Fibroblast of the conjunctiva (primary cell): Measurements from ENCODE around the gene GET4.
A peak's percentile ranks its signal among the peaks of the same experiment; 100 is the strongest.
"Not testable (repeated sequence)": the region's sequence is repeated elsewhere in the genome, so short reads cannot be mapped to it uniquely, and the experiment has no call there.

Experiments used
- DNase-seq: peaks from one replicate; pipeline ENCODE4 v3.0.0-alpha.2; 2010; ENCODE audit warnings: low read depth

The GET4 gene

DNA sequence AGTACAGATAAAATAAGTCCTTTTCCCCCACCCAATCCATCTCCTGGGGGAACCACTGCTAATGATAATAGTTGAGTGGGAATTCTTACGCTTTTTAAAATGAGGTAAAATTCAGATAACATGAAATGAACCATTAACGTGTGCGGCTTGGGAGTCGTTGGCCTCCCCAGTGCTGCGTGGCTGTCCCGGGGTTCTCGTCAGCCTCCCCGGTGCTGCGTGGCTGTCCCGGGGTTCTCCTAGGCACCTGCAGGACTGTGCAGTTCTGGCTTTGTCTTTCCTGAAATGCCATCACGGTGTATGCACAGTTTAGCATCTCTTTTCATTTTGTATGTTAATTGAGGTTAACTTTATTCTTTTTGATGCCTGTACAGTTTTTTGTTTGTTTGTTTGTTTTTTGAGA lies 30.6 kb upstream of the GET4 start:
- no peak for DNase-seq

DNA sequence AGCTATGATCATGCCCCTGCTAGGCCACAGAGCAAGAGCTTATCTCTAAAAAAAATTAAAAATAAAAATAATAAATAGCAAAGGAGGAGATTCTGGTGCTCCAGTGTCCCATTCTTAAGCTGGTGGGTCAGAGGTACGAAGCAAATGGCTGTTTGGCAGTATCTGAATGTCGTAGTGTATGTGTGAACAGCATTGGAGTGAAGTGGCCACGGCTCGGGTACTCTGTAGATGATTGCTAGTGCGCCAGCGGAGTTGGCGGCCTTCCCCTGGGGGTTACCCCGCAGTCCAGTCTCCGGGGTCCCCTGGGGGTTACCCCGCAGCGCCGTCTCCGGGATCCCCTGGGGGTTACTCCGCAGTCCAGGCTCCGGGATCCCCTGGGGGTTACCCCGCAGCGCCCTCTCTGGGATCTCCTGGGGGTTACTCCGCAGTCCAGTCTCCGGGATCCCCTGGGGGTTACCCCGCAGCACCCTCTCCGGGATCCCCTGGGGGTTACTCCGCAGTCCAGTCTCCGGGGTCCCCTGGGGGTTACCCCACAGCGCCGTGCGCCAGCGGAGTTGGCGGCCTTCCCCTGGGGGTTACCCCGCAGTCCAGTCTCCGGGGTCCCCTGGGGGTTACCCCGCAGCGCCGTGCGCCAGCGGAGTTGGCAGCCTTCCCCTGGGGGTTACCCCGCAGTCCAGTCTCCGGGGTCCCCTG lies 29.2 kb upstream of the GET4 start:
- DNase-seq: not testable (repeated sequence)

DNA sequence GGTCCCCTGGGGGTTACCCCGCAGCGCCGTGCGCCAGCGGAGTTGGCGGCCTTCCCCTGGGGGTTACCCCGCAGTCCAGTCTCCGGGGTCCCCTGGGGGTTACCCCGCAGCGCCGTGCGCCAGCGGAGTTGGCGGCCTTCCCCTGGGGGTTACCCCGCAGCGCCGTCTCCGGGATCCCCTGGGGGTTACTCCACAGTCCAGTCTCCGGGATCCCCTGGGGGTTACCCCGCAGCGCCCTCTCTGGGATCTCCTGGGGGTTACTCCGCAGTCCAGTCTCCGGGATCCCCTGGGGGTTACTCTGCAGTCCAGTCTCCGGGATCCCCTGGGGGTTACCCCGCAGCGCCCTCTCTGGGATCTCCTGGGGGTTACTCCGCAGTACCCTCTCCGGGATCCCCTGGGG lies 28.6 kb upstream of the GET4 start:
- DNase-seq: not testable (repeated sequence)

DNA sequence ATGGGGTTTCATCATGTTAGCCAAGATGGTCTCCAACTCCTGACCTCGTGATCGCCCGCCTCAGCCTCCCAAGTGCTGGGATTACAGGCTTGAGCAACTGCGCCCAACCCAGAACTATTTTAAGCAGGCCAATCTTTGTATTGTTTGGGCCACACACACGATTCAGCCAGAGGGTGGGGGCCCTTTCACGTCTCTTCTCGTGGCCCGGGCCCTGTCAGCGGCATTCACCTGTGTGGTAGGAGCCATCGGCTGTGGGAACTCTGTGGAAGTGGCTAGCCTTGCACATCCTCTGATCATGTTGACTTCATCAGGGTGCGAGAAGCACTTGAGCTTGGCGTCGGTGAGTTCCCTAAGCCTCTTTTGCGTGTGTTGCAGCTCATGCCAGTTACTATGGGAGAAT lies 27.2 kb upstream of the GET4 start:
- no peak for DNase-seq

DNA sequence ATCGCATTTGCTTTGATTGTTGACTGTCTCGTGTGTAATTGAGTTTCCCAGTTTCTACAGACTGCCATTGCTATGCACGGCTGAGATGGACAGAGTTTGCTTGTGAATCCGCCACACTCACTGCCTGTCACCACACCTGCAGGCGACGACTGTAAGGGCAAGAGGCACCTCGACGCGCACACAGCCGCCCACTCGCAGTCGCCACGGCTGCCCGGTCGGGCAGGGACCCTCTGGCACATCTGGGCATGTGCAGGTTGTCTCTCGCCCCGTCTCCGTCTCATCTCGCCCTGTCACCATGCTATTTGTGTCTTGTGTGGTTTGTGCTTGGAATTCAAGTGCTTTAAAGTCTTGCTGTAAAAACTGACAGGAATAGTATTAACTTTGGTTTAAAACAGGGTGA lies 26.6 kb upstream of the GET4 start:
- no peak for DNase-seq

DNA sequence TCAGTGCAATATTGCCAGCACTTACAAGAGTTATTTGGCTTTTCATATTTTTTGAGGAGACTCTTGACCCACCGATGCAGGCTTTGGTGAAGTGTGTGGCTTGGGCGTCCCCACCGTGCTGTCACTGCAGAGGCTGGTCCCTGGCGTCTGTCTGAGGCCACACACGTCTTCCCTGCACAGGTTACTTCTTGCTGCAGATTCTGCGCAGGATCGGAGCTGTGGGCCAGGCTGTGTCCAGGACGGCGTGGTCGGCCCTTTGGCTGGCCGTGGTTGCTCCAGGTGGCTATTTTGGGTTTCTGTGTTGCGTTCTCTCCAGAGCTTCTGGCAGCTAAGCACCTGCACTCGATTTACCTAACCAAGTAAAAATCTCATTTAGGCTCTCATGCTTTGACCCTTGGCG lies 25.1 kb upstream of the GET4 start:
- no peak for DNase-seq

DNA sequence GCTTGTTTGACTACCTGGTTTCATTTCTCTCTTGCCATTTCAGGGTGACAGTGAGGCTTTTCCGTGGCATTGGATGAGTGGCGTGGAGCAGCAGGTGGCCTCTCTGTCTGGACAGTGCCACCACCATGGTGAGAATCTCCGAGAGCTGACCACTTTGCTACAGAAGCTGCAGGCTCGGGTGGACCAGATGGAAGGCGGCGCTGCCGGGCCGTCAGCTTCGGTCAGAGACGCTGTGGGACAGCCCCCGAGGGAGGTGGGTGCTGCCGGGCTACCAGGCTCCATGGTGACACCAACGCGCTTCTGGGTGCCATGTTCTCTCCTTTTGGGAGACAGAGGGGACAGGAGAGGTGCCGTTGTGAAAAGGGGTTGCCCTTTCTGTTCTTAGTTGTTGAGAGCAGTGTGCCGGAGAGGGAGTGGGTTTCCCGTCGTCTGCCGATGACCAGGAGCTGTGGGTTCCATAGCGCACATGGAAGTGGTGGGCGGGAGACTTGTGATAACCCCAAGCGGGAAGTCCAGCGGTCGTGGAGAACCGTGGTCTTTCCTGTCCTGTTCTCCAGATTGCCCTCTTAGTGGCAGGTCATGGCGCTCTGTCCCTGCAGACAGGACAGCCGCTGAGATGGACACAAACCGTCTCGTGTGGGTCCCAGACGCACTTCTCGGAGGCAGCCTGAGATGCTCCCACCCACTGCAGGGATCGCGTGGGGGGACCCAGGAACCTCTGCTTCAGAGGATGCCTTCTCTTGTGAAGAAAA lies 22.8 kb upstream of the GET4 start:
- DNase-seq: no peak

DNA sequence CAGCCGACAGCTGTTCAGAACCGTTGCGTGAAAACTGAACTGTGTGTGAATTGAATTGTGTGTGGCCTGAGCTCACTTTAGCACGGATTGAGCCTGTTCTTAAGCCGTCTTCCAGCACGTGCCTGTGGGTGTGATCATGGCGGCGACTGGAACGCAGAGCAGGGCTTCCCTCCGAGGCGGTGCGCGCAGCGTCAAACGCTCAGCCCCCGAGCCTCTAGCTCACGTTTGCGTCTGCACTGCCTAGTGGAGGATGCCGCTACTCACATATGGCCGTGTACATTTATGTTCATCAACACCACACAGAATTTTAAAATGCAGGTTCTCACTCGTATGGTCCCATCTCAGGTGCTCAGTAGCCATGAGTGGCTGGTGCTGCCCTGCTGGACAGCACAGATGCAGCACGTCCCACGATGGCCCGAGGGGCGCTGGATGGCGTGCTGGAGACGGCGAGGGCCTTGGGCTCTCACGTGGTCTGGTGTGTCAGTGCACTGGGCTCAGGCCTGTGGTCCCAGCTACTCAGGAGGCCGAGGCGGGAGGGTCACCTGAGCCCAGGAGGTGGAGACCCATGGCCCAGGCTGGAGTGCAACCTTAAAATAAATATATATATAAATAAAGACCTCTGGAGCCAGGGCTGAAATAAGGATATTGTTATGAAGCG lies 22.1 kb upstream of the GET4 start:
- no peak for DNase-seq

DNA sequence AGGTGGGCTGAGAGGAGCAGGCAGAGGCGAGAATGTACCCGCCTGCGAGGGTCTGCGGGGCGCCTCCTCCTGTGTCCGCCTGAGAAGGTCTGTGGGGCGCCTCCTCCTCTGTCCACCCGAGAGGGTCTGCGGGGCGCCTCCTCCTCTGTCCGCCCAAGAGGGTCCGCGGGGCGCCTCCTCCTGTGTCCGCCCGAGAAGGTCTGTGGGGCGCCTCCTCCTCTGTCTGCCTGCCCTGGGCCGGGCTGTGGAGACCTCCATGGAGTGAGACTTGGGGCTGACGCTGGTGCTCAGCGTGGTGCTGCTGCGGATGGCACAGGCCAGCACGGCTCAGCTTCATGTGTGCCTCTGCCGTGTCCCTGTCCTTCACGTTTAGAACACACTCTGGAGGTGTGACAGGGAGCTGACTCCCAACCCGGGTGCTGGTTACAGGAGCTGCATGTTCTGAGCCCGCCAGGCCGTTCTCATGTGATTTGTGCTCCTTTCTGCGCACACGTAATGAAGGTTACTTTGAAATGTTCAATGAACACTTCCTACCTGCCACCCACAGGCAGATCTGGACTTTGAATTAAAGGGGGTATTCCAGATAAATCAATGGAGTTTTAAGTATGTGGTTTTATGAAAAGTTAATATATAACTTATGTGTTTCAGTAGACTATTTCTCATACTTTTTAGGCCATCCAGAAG lies 20.5 kb upstream of the GET4 start:
- DNase-seq: no peak

DNA sequence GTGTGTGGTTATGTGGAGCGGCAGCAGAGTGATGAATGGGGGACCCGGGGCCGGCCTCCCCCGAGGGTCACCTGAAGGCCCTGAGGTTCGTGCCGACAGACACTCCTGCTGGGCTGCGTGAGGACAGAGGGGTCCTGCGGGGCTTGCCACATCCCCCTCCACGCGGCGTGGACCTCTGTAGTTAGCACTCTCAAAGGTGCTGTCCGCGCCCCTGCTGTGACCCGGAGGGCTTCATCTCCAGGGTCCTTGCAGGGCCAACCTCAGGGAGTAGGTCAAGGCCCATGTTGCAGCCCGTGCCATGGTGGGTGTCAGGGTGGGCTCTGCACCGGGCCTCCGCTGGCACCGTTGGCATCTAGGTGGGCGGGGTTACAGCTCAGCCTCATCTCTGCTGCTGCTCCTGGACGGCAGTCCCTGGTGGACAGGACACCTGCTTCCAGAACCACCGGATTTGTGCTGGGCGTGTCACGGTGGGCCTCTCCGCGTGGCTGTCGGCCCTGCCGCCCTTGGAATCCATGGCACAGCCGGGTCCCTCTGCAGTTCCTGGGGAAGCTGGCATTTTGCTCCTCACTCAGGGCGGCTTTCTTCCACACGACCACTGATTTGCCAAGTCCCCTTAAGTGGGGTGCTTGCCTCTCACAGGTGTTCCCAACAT lies 19.8 kb upstream of the GET4 start:
- no peak for DNase-seq

DNA sequence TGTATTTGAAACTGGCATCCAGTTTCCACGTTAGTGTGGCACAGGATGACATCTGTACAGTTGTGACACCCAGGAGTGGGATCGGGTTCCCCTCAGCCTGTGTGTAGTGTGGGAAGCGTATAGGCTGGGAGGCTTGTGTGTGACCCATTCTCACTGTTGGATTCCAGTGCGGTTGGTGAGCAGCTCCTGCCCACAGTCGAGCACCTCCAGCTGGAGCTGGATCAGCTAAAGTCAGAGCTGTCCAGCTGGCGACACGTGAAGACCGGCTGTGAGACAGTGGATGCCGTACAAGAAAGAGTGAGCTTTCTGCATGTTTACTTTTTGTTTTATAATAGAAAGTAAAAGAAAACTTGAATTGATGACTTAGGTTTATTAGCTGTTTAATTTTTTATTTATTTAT lies 18.7 kb upstream of the GET4 start:
- DNase-seq: no peak

DNA sequence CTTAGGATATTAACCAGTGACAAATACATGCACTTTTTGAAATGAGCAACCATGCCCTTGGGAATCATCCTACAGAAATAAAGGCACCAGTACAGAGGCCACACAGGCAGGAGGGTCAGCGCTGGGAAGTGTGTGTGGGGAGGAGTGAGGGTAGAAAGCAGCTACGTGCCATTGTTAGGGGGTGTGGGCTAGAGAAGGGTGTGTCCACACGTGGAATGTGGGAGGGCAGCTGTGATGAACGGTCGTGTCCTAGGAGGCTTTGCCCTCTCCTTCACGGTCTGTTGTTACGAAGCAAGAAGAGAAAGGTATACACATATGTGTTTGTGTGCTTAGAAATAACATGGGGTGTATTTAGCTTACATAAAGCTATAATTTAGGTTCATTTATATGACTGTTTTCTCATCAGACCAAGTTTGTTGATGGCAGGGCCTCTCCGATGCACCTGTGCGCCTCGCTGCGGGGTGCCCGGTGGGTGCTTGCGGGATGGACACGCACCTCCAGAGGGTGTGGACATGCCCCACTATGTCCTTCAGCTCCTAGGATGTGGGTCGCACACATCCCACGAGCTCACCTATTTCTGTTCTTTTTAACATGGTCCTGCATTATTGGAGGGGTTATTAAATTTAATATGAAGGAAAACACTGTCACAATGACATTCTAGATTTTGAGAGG lies 16.9 kb upstream of the GET4 start:
- no peak for DNase-seq

DNA sequence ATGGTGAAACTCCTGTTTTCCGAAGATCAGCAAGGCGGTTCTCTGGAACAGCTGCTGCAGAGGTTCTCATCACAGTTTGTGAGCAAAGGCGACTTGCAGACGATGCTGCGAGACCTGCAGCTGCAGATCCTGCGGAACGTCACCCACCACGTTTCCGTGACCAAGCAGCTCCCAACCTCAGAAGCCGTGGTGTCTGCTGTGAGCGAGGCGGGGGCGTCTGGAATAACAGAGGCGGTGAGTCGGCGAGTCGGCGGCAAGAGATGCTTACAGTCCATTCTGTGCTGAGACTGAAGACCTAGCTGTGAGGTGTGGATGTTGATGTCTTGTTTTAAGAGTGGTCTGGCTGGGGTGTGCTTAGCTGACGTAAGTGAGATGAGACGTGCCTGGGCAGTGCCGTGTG lies 16.2 kb upstream of the GET4 start:
- DNase-seq: no peak

DNA sequence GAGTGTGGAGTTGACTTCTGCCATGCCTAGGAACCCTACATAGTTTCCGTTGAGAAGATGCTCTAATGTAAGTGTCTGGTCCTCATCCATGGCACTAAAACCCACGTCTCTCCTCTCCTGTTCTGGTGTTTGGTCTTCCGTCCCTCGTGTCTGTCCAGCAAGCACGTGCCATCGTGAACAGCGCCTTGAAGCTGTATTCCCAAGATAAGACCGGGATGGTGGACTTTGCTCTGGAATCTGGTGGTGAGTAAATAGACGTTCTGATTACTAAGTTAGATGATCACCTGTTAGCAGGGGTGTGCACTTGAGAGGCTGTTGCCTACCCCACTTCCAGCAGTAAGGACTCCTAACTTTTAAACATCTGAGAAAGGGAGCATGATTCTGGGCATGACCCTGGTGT lies 15.1 kb upstream of the GET4 start:
- DNase-seq: no peak

DNA sequence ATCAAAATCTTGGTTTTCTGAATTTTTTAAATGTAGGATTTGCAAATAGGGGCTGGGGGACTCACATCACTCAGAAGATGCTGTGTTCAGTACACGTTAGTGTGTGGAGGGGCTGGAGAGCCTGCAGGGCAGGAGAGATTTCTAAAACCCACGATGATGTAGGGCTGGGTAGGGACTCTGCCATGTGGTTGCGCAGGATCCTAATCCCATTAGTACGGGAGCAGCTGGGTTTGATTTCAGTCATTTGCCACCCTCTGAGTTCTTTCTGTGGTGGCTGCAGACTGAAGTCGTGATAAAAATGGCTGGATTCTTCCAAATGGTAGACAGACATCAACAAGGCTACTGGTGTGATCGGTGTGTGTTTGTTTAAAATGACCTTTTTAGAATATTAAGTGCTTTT lies 14.2 kb upstream of the GET4 start:
- no peak for DNase-seq

DNA sequence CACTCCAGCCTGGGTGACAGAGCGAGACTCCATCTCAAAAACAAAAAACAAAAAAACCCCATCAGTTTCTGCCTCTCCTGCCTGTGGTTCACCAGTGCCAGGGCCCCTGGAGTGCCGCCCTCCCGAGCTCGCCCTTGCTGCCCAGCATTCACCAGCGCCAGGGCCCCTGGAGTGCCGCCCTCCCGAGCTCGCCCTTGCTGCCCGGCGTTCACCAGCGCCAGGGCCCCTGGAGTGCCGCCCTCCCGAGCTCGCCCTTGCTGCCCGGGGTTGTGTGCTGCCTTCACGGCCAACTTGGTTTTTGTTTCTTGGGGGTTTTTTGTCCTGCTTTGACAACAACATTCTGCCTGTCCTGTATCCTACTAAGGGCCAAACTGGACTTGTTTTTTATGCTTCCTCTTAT lies 13.2 kb upstream of the GET4 start:
- no peak for DNase-seq

DNA sequence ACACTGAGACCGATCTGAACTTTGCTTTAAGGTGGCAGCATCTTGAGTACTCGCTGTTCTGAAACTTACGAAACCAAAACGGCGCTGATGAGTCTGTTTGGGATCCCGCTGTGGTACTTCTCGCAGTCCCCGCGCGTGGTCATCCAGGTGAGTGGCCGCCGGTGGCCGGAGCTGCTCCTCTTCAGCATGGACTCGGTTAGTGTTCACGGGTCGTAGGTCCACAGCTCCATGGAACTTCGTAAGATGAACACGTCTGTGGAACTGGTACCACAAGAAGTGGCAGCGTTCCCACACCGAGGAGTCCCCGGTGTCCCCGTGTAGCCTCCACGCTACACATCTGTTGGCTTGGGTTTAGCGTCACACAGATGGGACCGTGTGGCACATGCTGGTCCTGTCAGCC lies 10.4 kb upstream of the GET4 start:
- DNase-seq: no peak

DNA sequence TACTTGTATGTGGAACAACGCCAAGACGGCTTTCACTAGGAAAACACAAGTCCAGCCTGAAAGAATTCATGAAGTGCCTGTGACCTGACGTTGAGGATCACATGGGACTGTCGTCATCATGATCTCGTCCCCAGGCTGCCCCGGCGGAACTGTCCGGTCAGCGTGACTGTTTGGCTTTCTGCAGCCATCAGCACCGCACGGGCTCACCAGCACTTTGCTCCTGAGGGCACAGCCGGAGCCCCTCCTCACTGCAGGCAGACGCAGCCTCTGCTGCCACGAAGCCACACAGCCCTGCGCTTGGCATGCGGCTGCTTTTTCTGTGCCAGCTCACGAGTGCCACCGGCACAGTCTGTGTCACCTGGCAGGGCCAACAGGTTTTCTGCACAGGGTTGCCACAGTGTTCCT lies 9.4 kb upstream of the GET4 start:
- DNase-seq: peak; percentile 55

DNA sequence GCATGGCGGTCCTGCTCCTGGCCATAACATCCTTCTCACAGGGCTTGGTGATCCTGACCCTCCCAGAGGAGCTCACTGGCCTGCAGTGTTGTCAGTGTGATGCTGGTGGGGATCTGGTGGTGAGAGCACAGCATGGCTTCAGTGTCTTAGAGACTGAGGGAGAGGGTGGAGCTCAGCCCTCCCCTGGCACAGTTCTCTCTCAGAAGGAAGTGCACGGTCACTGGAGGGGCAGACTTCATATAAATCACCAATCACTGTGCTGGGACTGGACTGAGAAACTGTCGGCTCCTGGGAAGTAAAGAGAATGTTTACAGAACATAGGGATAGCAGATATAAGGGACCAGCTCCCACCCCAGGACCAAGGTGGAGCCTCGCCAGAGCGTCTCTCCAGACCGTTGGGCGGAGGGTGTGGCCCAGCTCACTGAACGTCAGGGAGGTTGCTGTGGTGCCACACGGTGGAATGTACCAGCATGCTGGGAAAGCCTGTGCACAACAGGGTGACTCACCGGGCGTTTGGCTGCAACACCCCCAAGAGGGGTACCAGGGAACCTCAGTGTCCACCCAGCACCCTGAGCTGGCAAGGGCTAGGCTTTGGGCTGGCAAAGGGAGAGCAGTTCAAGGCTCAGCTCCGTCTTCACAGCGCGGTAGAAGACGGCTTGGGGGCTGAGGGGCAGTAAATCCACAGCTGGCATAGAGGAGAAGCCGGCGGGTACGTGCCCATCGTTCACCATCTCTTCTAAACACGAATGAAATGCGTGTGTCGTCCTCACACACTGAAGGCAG lies 8.8 kb upstream of the GET4 start:
- DNase-seq: peak; percentile 43

DNA sequence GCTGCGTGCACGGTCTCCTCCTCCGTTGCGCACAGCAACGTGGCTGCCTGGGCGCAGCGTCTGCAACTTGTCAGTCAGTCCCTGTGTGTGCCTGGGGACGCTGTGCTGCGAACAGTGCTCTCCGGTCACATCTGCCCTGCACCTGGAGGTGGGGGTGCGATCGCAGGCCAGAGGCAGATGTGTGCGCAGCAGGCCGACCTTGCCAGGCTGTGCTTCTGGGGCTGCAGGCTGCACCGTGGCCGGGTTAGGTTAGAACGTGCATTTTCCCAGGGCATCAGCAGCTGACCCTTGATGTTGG lies 8.2 kb upstream of the GET4 start:
- DNase-seq: no peak

DNA sequence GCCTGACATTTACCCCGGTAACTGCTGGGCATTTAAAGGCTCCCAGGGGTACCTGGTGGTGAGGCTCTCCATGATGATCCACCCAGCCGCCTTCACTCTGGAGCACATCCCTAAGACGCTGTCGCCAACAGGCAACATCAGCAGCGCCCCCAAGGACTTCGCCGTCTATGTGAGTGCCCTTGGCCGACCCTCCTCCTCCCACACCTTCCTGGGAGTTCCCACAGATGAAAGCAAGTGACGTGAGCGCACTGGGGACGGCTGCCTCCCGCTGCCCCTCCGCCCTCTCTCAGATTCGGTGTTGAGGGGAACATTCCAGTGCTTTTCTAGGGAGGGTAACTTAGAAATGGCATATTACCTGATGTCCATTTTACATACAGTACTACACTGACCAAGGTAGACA lies 7.0 kb upstream of the GET4 start:
- DNase-seq: no peak
